ENCODE results near the gene ALG14.

- TF ChIP-seq CTCF (IDR thresholded peaks at IDR 0.05) (no peak), EZH2phosphoT487 (IDR thresholded peaks at IDR 0.05) (no peak)
These were observed 145.2 kb downstream of the ALG14 start for GRCh38 chr1:94927405-94928175.

Measured in neural progenitor cell (in vitro differentiated cells).